ENCODE measurements around the gene PILRA. TPM values are rescaled to one million over a fixed set of nuclear protein-coding genes. Genes with fewer than 3 reads are reported as not detected.
"Not testable (repeated sequence)": the region's sequence is repeated elsewhere in the genome, so short reads cannot be mapped to it uniquely, and the experiment has no call there.

The PILRA gene
- total RNA-seq (ENCODE audit: low replicate concordance), result 0.27 TPM in 1 of 2 replicates, not detected in the other

- TF ChIP-seq CTCF (IDR thresholded peaks at IDR 0.05; ENCODE audit: insufficient read depth, low read length), result no peak
- peak; percentile 31 for DNase-seq (ENCODE audit: low read depth)
- H3K4me3 ChIP-seq (ENCODE audit: low read depth, low read length), result no peak within 1 kb of the TSS
These were observed at the start of gene PILRA for GRCh38 chr7:100373261-100373831. Gene PILRA (plus strand): TSS chr7:100373487. CDS start chr7:100373657, 170 bp downstream.

GRCh38 chr7:100324194-100324593, 49.1 kb upstream of the PILRA start:
- H3K4me3 ChIP-seq (ENCODE audit: low read depth, low read length); DNase-seq (ENCODE audit: low read depth): not testable (repeated sequence)

GRCh38 chr7:100325671-100326070, 47.6 kb upstream of the PILRA start:
- DNase-seq (ENCODE audit: low read depth); H3K4me3 ChIP-seq (ENCODE audit: low read depth, low read length): not testable (repeated sequence)

- DNase-seq (ENCODE audit: low read depth), result not testable (repeated sequence)
These were observed 46.4 kb upstream of the PILRA start for GRCh38 chr7:100326914-100327313.

GRCh38 chr7:100335566-100336466, 37.5 kb upstream of the PILRA start:
- H3K4me3 ChIP-seq (ENCODE audit: low read depth, low read length), result peak overlapping the region; percentile 75
- peak; percentile 93 for DNase-seq (ENCODE audit: low read depth)

More at GRCh38 chr7:100326914-100327313, 46.4 kb upstream of the PILRA start:
- not testable (repeated sequence) for H3K4me3 ChIP-seq (ENCODE audit: low read depth, low read length)

GRCh38 chr7:100338083-100338696, 35.1 kb upstream of the PILRA start:
- H3K4me3 ChIP-seq (ENCODE audit: low read depth, low read length); DNase-seq (ENCODE audit: low read depth): not testable (repeated sequence)

- H3K4me3 ChIP-seq (ENCODE audit: low read depth, low read length); DNase-seq (ENCODE audit: low read depth): not testable (repeated sequence)
These were observed 32.0 kb upstream of the PILRA start for GRCh38 chr7:100341286-100341685.

GRCh38 chr7:100342765-100343164, 30.5 kb upstream of the PILRA start:
- H3K4me3 ChIP-seq (ENCODE audit: low read depth, low read length), result no peak overlapping the region

GRCh38 chr7:100344124-100344559, 29.1 kb upstream of the PILRA start:
- H3K4me3 ChIP-seq (ENCODE audit: low read depth, low read length); DNase-seq (ENCODE audit: low read depth): not testable (repeated sequence)

More at GRCh38 chr7:100342765-100343164, 30.5 kb upstream of the PILRA start:
- no peak for DNase-seq (ENCODE audit: low read depth)
- TF ChIP-seq CTCF (IDR thresholded peaks at IDR 0.05; ENCODE audit: insufficient read depth, low read length), result no peak

- peak; percentile 40 for TF ChIP-seq CTCF (IDR thresholded peaks at IDR 0.05; ENCODE audit: insufficient read depth, low read length)
- peak; percentile 65 for DNase-seq (ENCODE audit: low read depth)
- not testable (repeated sequence) for H3K4me3 ChIP-seq (ENCODE audit: low read depth, low read length)
These were observed 28.6 kb upstream of the PILRA start for GRCh38 chr7:100344560-100345287.

All from fibroblast of the aortic adventitia (primary cell).